22Rv1 (cell line): Measurements from ENCODE around the gene BABAM2.

Experiments used
- CTCF ChIP-seq: fragments of 450-650 bp; IDR thresholded peaks from 2 replicates; pipeline ENCODE4 v1.5.1; 2017; ENCODE audit warnings: mild to moderate bottlenecking
- ZFX ChIP-seq: fragments of 450-650 bp; IDR thresholded peaks from 2 replicates; pipeline ENCODE4 v1.6.1; 2017; ENCODE audit warnings: antibody characterized with exemption, borderline replicate concordance

DNA sequence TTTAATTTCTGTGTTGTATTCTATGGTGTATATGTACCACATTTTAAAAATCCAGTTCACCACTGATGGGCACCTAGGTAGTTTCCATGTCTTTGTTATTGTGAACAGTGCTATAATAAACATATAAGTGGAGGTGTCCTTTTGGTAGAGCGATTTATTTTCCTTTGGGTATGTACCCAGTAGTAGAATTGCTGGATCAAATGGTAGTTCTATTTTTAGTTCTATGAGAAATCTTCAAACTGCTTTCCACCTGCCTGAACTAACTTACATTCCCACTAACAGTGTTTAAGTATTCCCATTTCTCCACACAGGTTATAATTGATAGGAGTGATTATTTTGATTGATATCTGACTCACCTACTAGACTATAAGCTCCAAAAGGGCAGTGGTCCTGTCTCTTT is 148.2 kb downstream of the BABAM2 start:
- TF ChIP-seq CTCF (no peak), ZFX (no peak)
